DOHH2 (cell line): ENCODE results near the gene ZFHX3.

Experiments used
- H3F3A ChIP-seq: fragments of 200-600 bp; sonication (generic), shearing (Covaris generic); 2 replicates; pipeline ENCODE4 v1.6.0; 2016; ENCODE audit warnings: antibody characterized with exemption, mild to moderate bottlenecking; ENCODE audit not compliant: control insufficient read depth, insufficient read depth
- H3K27ac ChIP-seq: fragments of 200-600 bp; sonication (generic); 2 replicates; pipeline ENCODE4 v1.5.1; 2014; ENCODE audit warnings: low read depth, mild to moderate bottlenecking, low read length, moderate library complexity
- H3K27me3 ChIP-seq: fragments of 200-600 bp; sonication (generic); 2 replicates; pipeline ENCODE4 v1.6.1; 2014; ENCODE audit warnings: mild to moderate bottlenecking, low read length, mixed read lengths; ENCODE audit not compliant: control insufficient read depth
- H3K36me3 ChIP-seq: fragments of 200-600 bp; sonication (generic); 2 replicates; pipeline ENCODE4 v1.6.1; 2014; ENCODE audit warnings: mild to moderate bottlenecking, low read length, moderate library complexity, mixed read lengths; ENCODE audit not compliant: control insufficient read depth
- H3K4me1 ChIP-seq: fragments of 200-600 bp; sonication (generic); 2 replicates; pipeline ENCODE4 v1.6.1; 2014; ENCODE audit warnings: mild to moderate bottlenecking, low read length, mixed read lengths; ENCODE audit not compliant: control insufficient read depth
- H3K4me2 ChIP-seq: fragments of 200-600 bp; sonication (generic); 2 replicates; pipeline ENCODE4 v1.6.0; 2014; ENCODE audit warnings: mild to moderate bottlenecking, low read length, moderate library complexity
- H3K4me3 ChIP-seq: fragments of 200-600 bp; sonication (generic); 2 replicates; pipeline ENCODE4 v1.5.1; 2014; ENCODE audit warnings: mild to moderate bottlenecking, low read length, mixed read lengths
- H3K79me2 ChIP-seq: fragments of 200-600 bp; sonication (generic); 2 replicates; pipeline ENCODE4 v1.6.1; 2014; ENCODE audit warnings: mild to moderate bottlenecking, low read length, mixed read lengths; ENCODE audit not compliant: control insufficient read depth
- H3K9me2 ChIP-seq: fragments of 200-600 bp; sonication (generic); replicated peaks from 2 replicates; pipeline ENCODE4 v1.6.1; 2014; ENCODE audit warnings: mild to moderate bottlenecking, low read length, mixed read lengths; ENCODE audit not compliant: control insufficient read depth
- H3K9me3 ChIP-seq: fragments of 200-600 bp; sonication (generic); 2 replicates; pipeline ENCODE4 v1.6.1; 2014; ENCODE audit warnings: antibody characterized with exemption, low read length, mixed read lengths; ENCODE audit not compliant: control insufficient read depth, insufficient read depth
- H4K20me1 ChIP-seq: fragments of 200-600 bp; sonication (generic); 2 replicates; pipeline ENCODE4 v1.6.0; 2014; ENCODE audit warnings: low read depth, mild to moderate bottlenecking, antibody characterized with exemption, low read length, moderate library complexity; ENCODE audit not compliant: control insufficient read depth, insufficient read depth
- EZH2phosphoT487 ChIP-seq: fragments of 200-600 bp; sonication (generic); IDR thresholded peaks from 2 replicates; pipeline ENCODE4 v1.6.1; 2017; ENCODE audit warnings: borderline replicate concordance, mild to moderate bottlenecking, antibody characterized with exemption, low read length, moderate library complexity, mixed read lengths
- TF ChIP-seq, protein P1 (sequence below): fragments of 200-600 bp; sonication (generic); IDR thresholded peaks from one replicate; pipeline ENCODE4 v1.5.1; 2014; ENCODE audit warnings: antibody characterized with exemption, mild to moderate bottlenecking, low read depth, low read length; ENCODE audit not compliant: poor library complexity, severe bottlenecking

ZFHX3 gene

DNA sequence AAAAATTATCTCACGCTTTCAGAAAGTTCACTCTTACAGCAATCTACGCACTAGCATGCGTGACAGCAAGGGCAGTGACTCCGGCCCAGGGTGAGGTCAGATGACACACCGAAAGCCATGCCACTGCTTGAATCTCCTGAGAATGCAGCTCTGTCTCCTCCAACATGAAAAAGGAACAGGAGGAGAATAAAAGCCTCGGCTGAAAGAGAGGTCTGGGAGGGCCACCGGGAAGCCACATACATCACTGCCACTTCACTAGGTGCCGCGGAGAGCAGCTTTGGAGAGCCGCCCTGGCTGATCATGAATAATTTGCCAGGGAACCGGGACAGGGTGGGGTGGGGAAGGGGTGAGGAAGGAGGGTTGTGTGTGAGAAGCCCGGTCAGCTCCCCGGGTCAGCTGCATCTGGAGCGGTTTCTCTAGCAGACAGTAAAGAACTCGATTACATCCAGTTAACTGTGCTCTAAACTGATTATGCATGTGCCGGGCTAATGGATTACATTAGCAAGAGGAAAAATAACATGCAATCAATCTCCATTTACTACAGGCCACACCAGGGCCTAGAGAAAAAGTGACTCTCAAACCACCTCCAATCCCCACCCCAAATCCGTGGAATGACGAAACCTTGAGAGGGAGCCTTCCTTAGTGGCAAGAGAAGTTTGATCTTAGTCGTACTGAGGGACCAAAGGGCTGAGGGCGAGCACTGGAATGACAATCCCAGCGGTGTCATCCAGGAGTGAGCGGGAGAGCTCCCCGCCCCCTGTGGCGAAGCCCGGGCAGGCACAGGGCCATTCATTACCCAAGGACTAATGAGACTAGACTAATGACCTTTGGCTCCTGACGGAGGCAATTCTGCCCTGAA is 100.3 kb downstream of the ZFHX3 start:
- no peaks in the 10 kb centered on the region for H3F3A ChIP-seq
- H3K9me3 ChIP-seq = no peaks in the 10 kb centered on the region
- H3K27me3 ChIP-seq = no peaks in the 10 kb centered on the region
- no peaks in the 10 kb centered on the region for H3K4me1 ChIP-seq
- TF ChIP-seq, protein P1, sequence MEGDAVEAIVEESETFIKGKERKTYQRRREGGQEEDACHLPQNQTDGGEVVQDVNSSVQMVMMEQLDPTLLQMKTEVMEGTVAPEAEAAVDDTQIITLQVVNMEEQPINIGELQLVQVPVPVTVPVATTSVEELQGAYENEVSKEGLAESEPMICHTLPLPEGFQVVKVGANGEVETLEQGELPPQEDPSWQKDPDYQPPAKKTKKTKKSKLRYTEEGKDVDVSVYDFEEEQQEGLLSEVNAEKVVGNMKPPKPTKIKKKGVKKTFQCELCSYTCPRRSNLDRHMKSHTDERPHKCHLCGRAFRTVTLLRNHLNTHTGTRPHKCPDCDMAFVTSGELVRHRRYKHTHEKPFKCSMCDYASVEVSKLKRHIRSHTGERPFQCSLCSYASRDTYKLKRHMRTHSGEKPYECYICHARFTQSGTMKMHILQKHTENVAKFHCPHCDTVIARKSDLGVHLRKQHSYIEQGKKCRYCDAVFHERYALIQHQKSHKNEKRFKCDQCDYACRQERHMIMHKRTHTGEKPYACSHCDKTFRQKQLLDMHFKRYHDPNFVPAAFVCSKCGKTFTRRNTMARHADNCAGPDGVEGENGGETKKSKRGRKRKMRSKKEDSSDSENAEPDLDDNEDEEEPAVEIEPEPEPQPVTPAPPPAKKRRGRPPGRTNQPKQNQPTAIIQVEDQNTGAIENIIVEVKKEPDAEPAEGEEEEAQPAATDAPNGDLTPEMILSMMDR = no peak
- no peak for TF ChIP-seq EZH2phosphoT487
- no peaks in the 10 kb centered on the region for H3K79me2 ChIP-seq
- 0 out of 2 replicates have a peak, but pooled peaks cover 2% of the 10 kb centered on the region for H4K20me1 ChIP-seq
- H3K9me2 ChIP-seq = no peaks in the 10 kb centered on the region
- H3K4me2 ChIP-seq = no peak overlapping the region
- H3K4me3 ChIP-seq = no peak overlapping the region
- H3K36me3 ChIP-seq = peaks cover 4% of the 10 kb centered on the region; the same call in 1 of the 2 replicates
- H3K27ac ChIP-seq = no peak overlapping the region

DNA sequence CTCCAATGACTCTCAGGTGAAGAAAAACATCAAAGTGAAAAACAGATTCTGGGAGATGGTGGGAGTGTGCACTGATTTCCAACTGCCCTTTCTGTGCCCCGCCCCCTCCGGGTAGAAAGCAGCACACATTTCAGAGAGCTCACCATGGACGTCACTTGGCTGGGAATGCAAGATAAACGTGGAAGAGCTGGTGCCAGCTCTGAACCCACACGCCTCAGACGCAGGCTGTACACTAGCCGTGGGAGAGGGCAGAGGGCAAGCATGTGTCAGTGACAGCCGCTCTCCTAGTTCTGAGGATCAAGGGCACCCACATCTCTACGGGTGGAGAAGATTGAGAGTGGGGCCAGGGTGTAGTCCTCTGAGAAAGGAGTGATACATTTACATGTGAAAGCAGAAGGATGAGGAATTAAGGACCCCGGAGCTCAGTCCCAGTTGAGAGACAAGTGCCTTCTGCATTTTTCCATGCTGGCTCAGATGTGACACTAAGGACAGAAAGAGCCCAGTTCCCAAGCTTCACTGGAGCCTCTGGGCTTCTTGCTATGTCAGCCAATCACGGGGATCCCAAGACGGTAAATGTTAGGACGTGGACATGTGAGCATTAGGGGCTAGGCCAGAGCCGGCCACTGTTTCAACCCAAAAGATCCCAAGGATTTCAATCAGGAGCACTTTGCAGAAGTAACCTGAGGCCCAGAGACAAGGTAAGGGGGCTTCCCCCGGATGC is 101.3 kb downstream of the ZFHX3 start:
- Histone ChIP-seq H4K20me1 (0 out of 2 replicates have a peak, but pooled peaks cover 2% of the 10 kb centered on the region), H3K27me3 (no peaks in the 10 kb centered on the region), H3K79me2 (no peaks in the 10 kb centered on the region)

DNA sequence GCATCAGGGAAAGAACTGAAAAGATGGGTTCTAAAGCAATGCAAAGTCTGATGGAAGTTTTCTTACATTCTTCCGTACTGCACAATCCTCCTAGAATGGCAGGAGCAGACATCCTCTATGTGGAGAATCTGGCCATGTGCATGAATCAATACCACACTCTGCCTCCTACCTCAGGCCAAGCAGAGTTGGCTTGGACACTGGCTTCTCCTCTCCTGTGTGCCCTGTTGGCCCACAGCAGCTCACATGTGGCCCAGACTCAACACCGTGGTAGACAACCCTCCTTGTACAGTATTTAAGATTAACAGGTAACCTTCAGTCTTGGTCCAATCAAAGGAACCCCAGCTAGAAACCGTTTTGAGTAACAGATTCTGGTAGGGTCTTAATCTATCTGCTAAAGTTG is 101.9 kb downstream of the ZFHX3 start:
- no peak overlapping the region for H3K4me2 ChIP-seq
- H3K27me3 ChIP-seq = no peaks in the 10 kb centered on the region
- H3K79me2 ChIP-seq = no peaks in the 10 kb centered on the region
- H3K9me3 ChIP-seq = no peaks in the 10 kb centered on the region
- no peak overlapping the region for H3K4me3 ChIP-seq
- peaks cover 4% of the 10 kb centered on the region; the same call in 1 of the 2 replicates for H3K36me3 ChIP-seq
- H4K20me1 ChIP-seq = 0 out of 2 replicates have a peak, but pooled peaks cover 2% of the 10 kb centered on the region
- no peaks in the 10 kb centered on the region for H3K4me1 ChIP-seq
- no peaks in the 10 kb centered on the region for H3F3A ChIP-seq
- no peaks in the 10 kb centered on the region for H3K9me2 ChIP-seq
- no peak overlapping the region for H3K27ac ChIP-seq
- TF ChIP-seq, protein P1 = no peak
- TF ChIP-seq EZH2phosphoT487 = no peak

More for the DNA sequence above, 101.3 kb downstream of the ZFHX3 start:
- H3K27ac ChIP-seq = no peak overlapping the region
- H3K4me2 ChIP-seq = no peak overlapping the region
- no peaks in the 10 kb centered on the region for H3K9me2 ChIP-seq
- TF ChIP-seq, protein P1 = no peak
- TF ChIP-seq EZH2phosphoT487 = no peak
- H3K9me3 ChIP-seq = no peaks in the 10 kb centered on the region
- H3F3A ChIP-seq = no peaks in the 10 kb centered on the region
- no peak overlapping the region for H3K4me3 ChIP-seq
- no peaks in the 10 kb centered on the region for H3K4me1 ChIP-seq
- peaks cover 4% of the 10 kb centered on the region; the same call in 1 of the 2 replicates for H3K36me3 ChIP-seq
